Endothelial cell (in vitro differentiated cells): ENCODE results near the gene PLAAT1. TPM values are rescaled to one million over a fixed set of nuclear protein-coding genes. Genes with fewer than 3 reads are reported as not detected.

Experiments
- DNase-seq: peaks from one replicate; pipeline ENCODE4 v3.0.0; 2021; ENCODE audit warnings: low spot score
- H3K27ac Mint-ChIP-seq: one replicate; pipeline ENCODE4 v1.8.0; 2021; ENCODE audit warnings: mixed read lengths, inconsistent platforms; ENCODE audit not compliant: unreplicated experiment
- H3K27me3 Mint-ChIP-seq: one replicate; pipeline ENCODE4 v1.8.0; 2021; ENCODE audit warnings: mild to moderate bottlenecking, moderate library complexity, mixed read lengths, inconsistent platforms; ENCODE audit not compliant: unreplicated experiment
- H3K36me3 Mint-ChIP-seq: one replicate; pipeline ENCODE4 v1.8.0; 2021; ENCODE audit warnings: mild to moderate bottlenecking, low read depth, mixed read lengths, inconsistent platforms; ENCODE audit not compliant: unreplicated experiment
- H3K4me1 Mint-ChIP-seq: one replicate; pipeline ENCODE4 v1.8.0; 2021; ENCODE audit warnings: mild to moderate bottlenecking, mixed read lengths, inconsistent platforms; ENCODE audit not compliant: unreplicated experiment
- H3K4me3 Mint-ChIP-seq: one replicate; pipeline ENCODE4 v1.8.0; 2021; ENCODE audit warnings: mild to moderate bottlenecking, mixed read lengths, inconsistent platforms; ENCODE audit not compliant: unreplicated experiment
- H3K9me3 Mint-ChIP-seq: one replicate; pipeline ENCODE4 v1.8.0; 2021; ENCODE audit warnings: mixed read lengths, inconsistent platforms; ENCODE audit not compliant: unreplicated experiment
- CTCF ChIP-seq: fragments of 200-600 bp; sonication (generic); IDR thresholded peaks from one replicate; pipeline ENCODE4 v1.5.0; 2021; ENCODE audit warnings: antibody characterized with exemption; ENCODE audit not compliant: unreplicated experiment
- total RNA-seq: library from RNA; stranded (reverse); fragmentation: NEBNext Ultra II Directional; extraction: Animal tissue kit (Norgen Biotek cat#: 25700); gene quantifications from one replicate; pipeline ENCODE4 v1.2.1, GENCODE V29; 2021; ENCODE audit not compliant: unreplicated experiment

PLAAT1 gene
- total RNA-seq, 1 donor from 2014 or later = 1.7 TPM

GRCh38 chr3:193248848-193249468 is 7.9 kb downstream of the PLAAT1 start:
- Mint-ChIP-seq H3K27ac (no peak overlapping the region), H3K9me3 (peaks cover 4% of the 10 kb centered on the region), H3K4me1 (no peaks in the 10 kb centered on the region), H3K27me3 (no peaks in the 10 kb centered on the region), H3K4me3 (no peak overlapping the region), H3K36me3 (peaks cover 4% of the 10 kb centered on the region)
- no peak for DNase-seq
- no peak for TF ChIP-seq CTCF

DNA sequence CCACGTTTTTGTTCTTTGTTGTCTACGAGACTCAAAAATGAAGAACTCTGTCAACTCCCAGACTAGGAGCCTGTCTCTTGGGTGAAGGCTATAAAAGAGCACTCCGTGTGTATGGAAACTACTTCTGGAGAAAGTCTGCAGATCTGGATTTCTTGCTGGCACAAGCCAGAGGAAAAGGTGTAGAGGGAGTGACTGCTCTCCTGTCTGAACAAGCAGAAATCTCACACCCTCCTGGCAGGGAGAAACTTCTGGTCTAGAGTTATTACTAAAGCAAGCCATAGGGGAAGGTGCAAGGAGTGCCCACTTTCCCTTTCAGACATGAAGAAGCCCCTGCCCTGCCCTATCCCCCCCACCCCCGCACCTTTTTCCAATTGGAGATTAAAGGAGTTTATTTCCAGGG is 9.5 kb downstream of the PLAAT1 start:
- H3K9me3 Mint-ChIP-seq = peaks cover 4% of the 10 kb centered on the region
- H3K4me3 Mint-ChIP-seq = no peak overlapping the region
- no peak overlapping the region for H3K27ac Mint-ChIP-seq
- H3K36me3 Mint-ChIP-seq = peaks cover 4% of the 10 kb centered on the region
- H3K27me3 Mint-ChIP-seq = no peaks in the 10 kb centered on the region
- no peak for DNase-seq
- H3K4me1 Mint-ChIP-seq = no peaks in the 10 kb centered on the region
- no peak for TF ChIP-seq CTCF

GRCh38 chr3:193253986-193254660 is 13.1 kb downstream of the PLAAT1 start:
- Mint-ChIP-seq H3K4me3 (no peak overlapping the region), H3K4me1 (no peaks in the 10 kb centered on the region), H3K9me3 (peaks cover 2% of the 10 kb centered on the region)

GRCh38 chr3:193261970-193262369 is 20.9 kb downstream of the PLAAT1 start:
- Mint-ChIP-seq H3K27me3 (peaks cover 2% of the 10 kb centered on the region), H3K27ac (no peak overlapping the region), H3K9me3 (no peaks in the 10 kb centered on the region), H3K36me3 (no peaks in the 10 kb centered on the region), H3K4me1 (no peaks in the 10 kb centered on the region), H3K4me3 (no peak overlapping the region)
- TF ChIP-seq CTCF = no peak
- no peak for DNase-seq

More at GRCh38 chr3:193253986-193254660, 13.1 kb downstream of the PLAAT1 start:
- DNase-seq = no peak
- peaks cover 1% of the 10 kb centered on the region for H3K36me3 Mint-ChIP-seq
- no peak for TF ChIP-seq CTCF
- H3K27ac Mint-ChIP-seq = no peak overlapping the region
- no peaks in the 10 kb centered on the region for H3K27me3 Mint-ChIP-seq

GRCh38 chr3:193262707-193263106 is 21.7 kb downstream of the PLAAT1 start:
- H3K4me3 Mint-ChIP-seq = no peak overlapping the region
- no peaks in the 10 kb centered on the region for H3K9me3 Mint-ChIP-seq
- no peaks in the 10 kb centered on the region for H3K36me3 Mint-ChIP-seq
- no peak for TF ChIP-seq CTCF
- H3K27me3 Mint-ChIP-seq = peaks cover 2% of the 10 kb centered on the region
- H3K4me1 Mint-ChIP-seq = no peaks in the 10 kb centered on the region
- H3K27ac Mint-ChIP-seq = no peak overlapping the region
- DNase-seq = no peak
